Psoas muscle (tissue), 8 donors: ENCODE data around the gene OR51B6. TPM values are rescaled to one million over a fixed set of nuclear protein-coding genes. Genes with fewer than 3 reads are reported as not detected.
"Not testable (repeated sequence)": the region's sequence is repeated elsewhere in the genome, so short reads cannot be mapped to it uniquely, and the experiment has no call there.

Experiments
- ATAC-seq, 4 donors: fragments of 200-7000 bp; cut with Tn5 transposase; one replicate each; pipeline ENCODE4 v1.9.1; 2020; ENCODE audit warnings: moderate library complexity in 3 of 4, mild to moderate bottlenecking in 2 of 4
- DNase-seq, 2 donors: peaks; one replicate each; pipeline ENCODE4 v3.0.0-alpha.2; 2020
- H3K27ac ChIP-seq: fragments of 200-600 bp; one replicate; pipeline ENCODE4 v1.8.0; 2022
- H3K27me3 ChIP-seq, 3 donors: fragments of 200-600 bp in 1 of 3; one replicate each; pipeline versions ENCODE4 v1.6.1 to v1.8.0; 2013 to 2022; ENCODE audit warnings: low read length in 2 of 3, mild to moderate bottlenecking in 2 of 3, moderate library complexity in 1 of 3; ENCODE audit not compliant: insufficient read depth in 3 of 3
- H3K36me3 ChIP-seq, 2 donors: fragments of 200-600 bp in 1 of 2; one replicate each; pipeline versions ENCODE4 v1.6.1 to v1.8.0; 2013 to 2022; ENCODE audit warnings: low read depth in 1 of 2, mild to moderate bottlenecking in 1 of 2, moderate library complexity in 1 of 2; ENCODE audit not compliant: insufficient read depth in 1 of 2
- H3K4me1 ChIP-seq: fragments of 200-600 bp; one replicate; pipeline ENCODE4 v1.8.0; 2022
- H3K4me3 ChIP-seq: fragments of 200-600 bp; one replicate; pipeline ENCODE4 v1.8.0; 2022; ENCODE audit warnings: mild to moderate bottlenecking
- H3K9me3 ChIP-seq: fragments of 200-600 bp; one replicate; pipeline ENCODE4 v1.8.0; 2022
- WGBS, 3 donors: extraction: QIAGEN DNeasy Blood & Tissue Kit; methylation state at CpG; one replicate each; pipeline versions ENCODE4 v1.1.6 to v1.1.7; 2013; 5-methylcytosine and 5-hydroxymethylcytosine counted together
- intact Hi-C, 2 donors: fragments of 100-400 bp; cut with DNase I; formaldehyde crosslinking; loops; one replicate each; pipeline versions ENCODE4 v1.11.0 to v1.14.2; 2022
- polyA plus RNA-seq, 3 donors: library from polyadenylated mRNA; stranded (reverse); fragments of 200-250 nt; gene quantifications; one replicate each; pipeline ENCODE4 v1.2.3, GENCODE V29; 2013
- total RNA-seq, 4 donors: library from RNA; stranded (reverse); fragmentation: NEBNext Ultra II Directional in 2 of 4; extraction: Animal tissue kit (Norgen Biotek cat#: 25700) in 2 of 4; gene quantifications; one replicate each; pipeline versions ENCODE4 v1.2.1 to v1.2.4, GENCODE V29; 2021 to 2023
- TF ChIP-seq, protein P1 (sequence below): fragments of 200-600 bp; IDR thresholded peaks from one replicate; pipeline ENCODE4 v1.8.0; 2022; ENCODE audit warnings: antibody characterized with exemption
- donor health status: healthy with polysubstance abuse.
- donor health status: DM: no; HTN: no; CAD: no; lungs with moderate emphysema.
- donor health status: Bipolar disorder and iron deficiency.
- donor health status: healthy.
- donor health status: DM: yes; HTN: yes; CAD: no.
- donor health status: DM: no; HTN: no; CAD: no.
- donor health status: DM: no; HTN: no; CAD: no.
- donor health status: DM: yes; HTN: yes; CAD: no.

Gene OR51B6
- total and polyA plus RNA-seq, 7 donors: not detected

DNA sequence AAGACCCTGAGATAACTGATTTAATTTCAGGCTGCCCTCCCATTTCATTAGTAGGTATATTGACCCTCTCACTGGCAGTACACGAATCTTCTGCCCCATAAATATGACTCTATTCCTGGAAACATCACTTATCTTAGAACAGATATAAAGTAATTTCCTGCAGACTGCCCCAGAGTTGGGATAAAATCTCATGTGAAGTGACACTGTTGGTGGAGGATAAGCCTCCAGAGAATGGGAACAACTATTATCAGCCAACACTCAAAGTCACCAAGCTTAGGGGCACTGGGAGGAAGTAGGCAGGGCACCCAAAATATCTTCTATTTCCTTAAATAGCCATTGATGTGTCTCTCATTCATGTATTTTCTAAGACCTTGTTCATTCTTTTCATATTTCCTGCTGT is 16.1 kb upstream of the OR51B6 start:
- no peak overlapping the region for H3K4me3 ChIP-seq
- no peaks in the 10 kb centered on the region for H3K36me3 ChIP-seq
- no peaks in the 10 kb centered on the region for H3K4me1 ChIP-seq
- intact Hi-C loops: no loop called here
- TF ChIP-seq, protein P1, sequence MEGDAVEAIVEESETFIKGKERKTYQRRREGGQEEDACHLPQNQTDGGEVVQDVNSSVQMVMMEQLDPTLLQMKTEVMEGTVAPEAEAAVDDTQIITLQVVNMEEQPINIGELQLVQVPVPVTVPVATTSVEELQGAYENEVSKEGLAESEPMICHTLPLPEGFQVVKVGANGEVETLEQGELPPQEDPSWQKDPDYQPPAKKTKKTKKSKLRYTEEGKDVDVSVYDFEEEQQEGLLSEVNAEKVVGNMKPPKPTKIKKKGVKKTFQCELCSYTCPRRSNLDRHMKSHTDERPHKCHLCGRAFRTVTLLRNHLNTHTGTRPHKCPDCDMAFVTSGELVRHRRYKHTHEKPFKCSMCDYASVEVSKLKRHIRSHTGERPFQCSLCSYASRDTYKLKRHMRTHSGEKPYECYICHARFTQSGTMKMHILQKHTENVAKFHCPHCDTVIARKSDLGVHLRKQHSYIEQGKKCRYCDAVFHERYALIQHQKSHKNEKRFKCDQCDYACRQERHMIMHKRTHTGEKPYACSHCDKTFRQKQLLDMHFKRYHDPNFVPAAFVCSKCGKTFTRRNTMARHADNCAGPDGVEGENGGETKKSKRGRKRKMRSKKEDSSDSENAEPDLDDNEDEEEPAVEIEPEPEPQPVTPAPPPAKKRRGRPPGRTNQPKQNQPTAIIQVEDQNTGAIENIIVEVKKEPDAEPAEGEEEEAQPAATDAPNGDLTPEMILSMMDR: no peak
- no peaks in the 10 kb centered on the region for H3K9me3 ChIP-seq
- DNase-seq (no peak), ATAC-seq (no peak)
- H3K27me3 ChIP-seq: no peaks in the 10 kb centered on the region
- H3K27ac ChIP-seq: no peak overlapping the region
- 21 to 42% (median 36%) methylated on average over 1 of the region's 1 CpG for WGBS, 3 donors

DNA sequence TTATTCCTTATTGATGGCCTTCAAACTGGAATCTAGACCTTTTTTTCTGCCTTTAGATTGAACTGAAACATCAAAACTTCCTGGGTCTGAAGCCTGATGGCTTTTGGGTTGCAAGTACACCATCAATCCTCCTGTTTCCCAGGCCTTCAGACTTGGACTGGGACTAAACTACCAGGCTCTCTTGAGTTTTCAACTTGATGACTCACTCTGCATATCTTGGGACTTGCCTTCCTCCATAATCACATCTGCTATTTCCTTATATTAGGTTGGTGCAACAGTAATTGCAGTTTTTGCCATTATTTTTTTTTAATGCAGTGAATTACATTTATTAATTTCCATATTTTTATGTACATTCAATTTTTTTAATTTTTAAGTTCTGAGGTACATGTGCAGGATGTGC is 15.0 kb upstream of the OR51B6 start:
- H3K4me1 ChIP-seq: no peaks in the 10 kb centered on the region
- ATAC-seq (no peak), DNase-seq (no peak)
- H3K9me3 ChIP-seq: no peaks in the 10 kb centered on the region
- intact Hi-C loops: no loop called here
- H3K36me3 ChIP-seq: no peaks in the 10 kb centered on the region
- TF ChIP-seq, protein P1: no peak
- H3K4me3 ChIP-seq: no peak overlapping the region
- no peaks in the 10 kb centered on the region for H3K27me3 ChIP-seq
- H3K27ac ChIP-seq: no peak overlapping the region

DNA sequence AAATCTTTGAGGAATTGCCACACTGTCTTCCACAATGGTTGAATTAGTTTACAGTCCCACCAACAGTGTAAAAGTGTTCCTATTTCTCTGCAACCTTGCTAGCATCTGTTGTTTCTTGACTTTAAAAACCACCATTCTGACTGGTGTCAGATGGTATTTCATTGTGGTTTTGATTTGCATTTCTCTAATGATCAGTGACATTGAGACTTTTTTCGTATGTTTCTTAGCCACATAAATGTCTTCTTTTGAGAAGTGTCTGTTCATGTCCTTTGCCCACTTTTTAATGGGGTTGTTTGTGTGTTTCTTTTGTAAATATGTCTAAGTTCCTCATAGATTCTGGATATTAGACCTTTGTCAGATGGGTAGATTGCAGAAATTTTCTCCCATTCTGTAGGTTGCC is 14.1 kb upstream of the OR51B6 start:
- 73 to 76% (median 75%) methylated on average over 1 of the region's 1 CpG for WGBS, 3 donors

DNA sequence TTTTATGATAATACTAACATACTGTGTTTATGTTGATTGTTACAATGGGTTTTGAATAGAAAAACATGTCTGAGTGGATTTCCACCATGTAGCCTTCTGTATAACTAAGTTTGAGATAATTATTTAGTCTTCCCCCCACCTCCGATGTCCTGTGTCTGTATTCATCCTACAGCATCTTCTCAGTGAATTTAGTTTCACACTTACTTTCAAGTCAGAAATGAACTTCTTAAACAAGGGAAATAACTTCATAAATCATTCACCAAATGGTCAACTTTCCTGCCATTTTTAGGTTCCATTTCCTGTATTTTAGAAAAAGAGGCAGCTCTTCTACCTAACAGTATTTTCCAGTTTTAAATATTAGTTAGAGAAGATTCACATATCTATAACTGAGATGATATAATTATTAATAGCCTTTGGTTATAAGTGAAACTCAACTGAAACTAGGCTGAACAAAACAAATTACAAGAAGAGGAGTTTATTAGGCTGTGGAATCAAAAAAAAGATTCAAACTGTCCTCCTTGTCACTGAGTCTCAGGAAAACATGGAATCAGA is 11.5 kb upstream of the OR51B6 start:
- intact Hi-C loops: no loop called here
- DNase-seq (no peak), ATAC-seq (no peak)
- Histone ChIP-seq H3K36me3 (no peaks in the 10 kb centered on the region), H3K4me3 (no peak overlapping the region), H3K9me3 (no peaks in the 10 kb centered on the region), H3K27ac (no peak overlapping the region), H3K4me1 (no peaks in the 10 kb centered on the region), H3K27me3 (no peaks in the 10 kb centered on the region)
- 82 to 94% (median 91%) methylated on average over 1 of the region's 1 CpG for WGBS, 3 donors
- TF ChIP-seq, protein P1: no peak

More for the DNA sequence above, 14.1 kb upstream of the OR51B6 start:
- H3K4me1 ChIP-seq, H3K36me3 ChIP-seq, H3K9me3 ChIP-seq, H3K27me3 ChIP-seq, intact Hi-C loops, DNase-seq, H3K4me3 ChIP-seq, ATAC-seq, H3K27ac ChIP-seq: not testable (repeated sequence)

DNA sequence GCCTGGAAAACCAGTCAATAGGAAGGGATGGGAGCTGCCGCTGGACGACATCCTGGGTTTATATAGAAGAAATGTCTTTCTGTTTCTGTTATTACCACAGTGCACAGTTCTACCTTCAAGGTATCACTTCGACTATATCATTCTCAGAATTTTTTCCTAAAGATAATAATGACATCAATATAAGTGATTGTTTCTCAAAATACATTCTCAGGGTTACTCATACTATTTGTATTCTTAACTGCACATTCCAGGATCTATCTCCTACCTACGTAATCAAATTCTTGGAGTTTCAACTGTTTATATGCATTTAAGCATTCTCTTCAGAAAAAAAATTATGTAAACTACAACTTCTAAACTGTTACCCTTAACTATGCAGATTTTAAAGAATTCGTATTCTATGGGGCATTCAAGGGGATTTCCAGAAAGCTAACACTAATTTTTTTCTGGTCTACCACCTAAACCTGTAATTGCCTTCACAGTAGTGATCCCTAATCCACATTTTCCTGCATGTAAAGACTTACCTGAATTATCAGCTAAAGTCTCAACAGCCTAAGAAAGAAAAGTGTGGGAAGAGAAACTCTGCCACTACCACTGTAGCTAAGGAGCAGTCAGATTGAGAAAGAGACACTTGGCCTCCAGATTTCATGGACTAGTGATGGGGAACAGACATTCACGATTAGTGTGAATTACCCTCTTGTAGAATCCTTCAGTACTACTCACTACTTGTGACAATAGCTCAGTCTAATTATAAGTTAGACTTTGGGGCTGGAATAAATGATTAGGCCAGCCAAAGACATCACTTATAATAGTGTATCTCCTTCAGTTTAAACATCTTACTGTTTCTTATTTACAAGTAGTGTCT is 7.6 kb upstream of the OR51B6 start, which contains the start of gene OR51B5:
TSS of gene OR51B5 (minus strand) at position 51 of the 862 bp plus-strand sequence. CDS start at position 51, 0 bp downstream.
- no peak for DNase-seq
- intact Hi-C loops: no loop called here
- H3K27ac ChIP-seq: no peak within 1 kb of the TSS
- H3K9me3 ChIP-seq: no peaks in the 10 kb centered on the region
- TF ChIP-seq, protein P1: no peak
- H3K27me3 ChIP-seq: no peaks in the 10 kb centered on the region
- no peak for ATAC-seq
- H3K4me1 ChIP-seq: no peaks in the 10 kb centered on the region
- H3K36me3 ChIP-seq: no peaks in the 10 kb centered on the region
- 66 to 80% (median 73%) methylated on average over 6 of the region's 6 CpGs for WGBS, 3 donors
- no peak within 1 kb of the TSS for H3K4me3 ChIP-seq
